ENCODE data around the gene PRR5L.

PRR5L gene

DNA sequence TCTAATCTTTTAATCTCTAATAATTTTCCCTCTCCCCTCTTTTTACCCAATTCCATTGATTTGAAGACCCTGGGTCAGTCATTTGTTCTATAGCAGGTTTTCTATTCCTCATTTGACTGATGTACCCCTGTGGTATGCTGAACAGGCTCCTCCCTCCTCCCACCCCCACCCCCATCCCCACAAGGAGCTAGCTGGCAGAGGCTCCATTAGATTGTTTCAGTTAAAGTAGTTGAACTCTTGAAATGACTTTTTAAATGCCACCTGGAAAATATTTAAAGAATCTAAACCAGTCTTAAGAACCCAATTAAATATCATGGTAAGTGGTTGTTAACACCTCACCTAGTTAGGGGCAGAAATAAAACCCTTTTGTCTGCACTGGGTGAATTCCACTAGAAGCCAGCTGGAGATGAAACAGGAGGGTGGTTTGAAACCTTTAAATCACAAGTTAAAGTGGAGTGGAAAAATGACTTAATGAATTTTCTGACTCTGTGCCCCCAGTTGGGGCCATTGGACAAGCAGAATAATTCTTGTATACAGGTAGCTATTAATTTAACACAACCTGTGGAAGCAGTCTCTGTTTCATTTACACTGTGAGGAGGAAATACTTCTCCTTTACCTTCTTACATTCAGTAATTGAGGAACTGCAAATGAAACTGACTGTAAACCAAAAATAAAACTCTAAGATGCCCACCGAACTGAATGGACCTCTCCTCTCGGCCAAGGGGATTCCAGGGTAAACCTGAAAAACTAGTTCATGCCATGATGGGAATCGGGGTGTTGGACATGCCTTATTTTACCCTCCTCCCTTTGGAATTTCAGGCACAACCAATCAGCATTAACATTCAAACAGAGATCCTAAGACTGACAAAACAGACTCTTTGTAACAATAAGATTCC lies 30.7 kb downstream of the PRR5L start:
- Histone ChIP-seq H2AFZ (ENCODE audit: low read depth, low read length) (no peak overlapping the region), H3K4me3 (ENCODE audit: low read length) (peak overlapping the region; percentile 47; the same call in 1 of the 2 replicates), H3K27me3 (ENCODE audit: low read depth, low read length) (no peaks in the 10 kb centered on the region), H3K79me2 (ENCODE audit: low read length) (no peaks in the 10 kb centered on the region), H3K36me3 (replicated peaks; ENCODE audit: low read depth, low read length) (peaks cover 2% of the 10 kb centered on the region), H3K9me3 (ENCODE audit: insufficient read depth, low read length) (no peaks in the 10 kb centered on the region; the same call in 1 of the 2 replicates), H3K9ac (ENCODE audit: low read length) (no peak overlapping the region), H3K4me1 (ENCODE audit: low read length) (peaks cover 20% of the 10 kb centered on the region), H3K27ac (ENCODE audit: low read length) (peak overlapping the region; percentile 71), H4K20me1 (ENCODE audit: insufficient read depth, low read length) (no peaks in the 10 kb centered on the region), H3K4me2 (ENCODE audit: low read length) (peak overlapping the region; percentile 65)
- TF ChIP-seq, protein P1, sequence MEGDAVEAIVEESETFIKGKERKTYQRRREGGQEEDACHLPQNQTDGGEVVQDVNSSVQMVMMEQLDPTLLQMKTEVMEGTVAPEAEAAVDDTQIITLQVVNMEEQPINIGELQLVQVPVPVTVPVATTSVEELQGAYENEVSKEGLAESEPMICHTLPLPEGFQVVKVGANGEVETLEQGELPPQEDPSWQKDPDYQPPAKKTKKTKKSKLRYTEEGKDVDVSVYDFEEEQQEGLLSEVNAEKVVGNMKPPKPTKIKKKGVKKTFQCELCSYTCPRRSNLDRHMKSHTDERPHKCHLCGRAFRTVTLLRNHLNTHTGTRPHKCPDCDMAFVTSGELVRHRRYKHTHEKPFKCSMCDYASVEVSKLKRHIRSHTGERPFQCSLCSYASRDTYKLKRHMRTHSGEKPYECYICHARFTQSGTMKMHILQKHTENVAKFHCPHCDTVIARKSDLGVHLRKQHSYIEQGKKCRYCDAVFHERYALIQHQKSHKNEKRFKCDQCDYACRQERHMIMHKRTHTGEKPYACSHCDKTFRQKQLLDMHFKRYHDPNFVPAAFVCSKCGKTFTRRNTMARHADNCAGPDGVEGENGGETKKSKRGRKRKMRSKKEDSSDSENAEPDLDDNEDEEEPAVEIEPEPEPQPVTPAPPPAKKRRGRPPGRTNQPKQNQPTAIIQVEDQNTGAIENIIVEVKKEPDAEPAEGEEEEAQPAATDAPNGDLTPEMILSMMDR (IDR thresholded peaks at IDR 0.05; ENCODE audit: low read depth, low read length): no peak
- TF ChIP-seq EZH2phosphoT487 (IDR thresholded peaks at IDR 0.05; ENCODE audit: low read depth): no peak

DNA sequence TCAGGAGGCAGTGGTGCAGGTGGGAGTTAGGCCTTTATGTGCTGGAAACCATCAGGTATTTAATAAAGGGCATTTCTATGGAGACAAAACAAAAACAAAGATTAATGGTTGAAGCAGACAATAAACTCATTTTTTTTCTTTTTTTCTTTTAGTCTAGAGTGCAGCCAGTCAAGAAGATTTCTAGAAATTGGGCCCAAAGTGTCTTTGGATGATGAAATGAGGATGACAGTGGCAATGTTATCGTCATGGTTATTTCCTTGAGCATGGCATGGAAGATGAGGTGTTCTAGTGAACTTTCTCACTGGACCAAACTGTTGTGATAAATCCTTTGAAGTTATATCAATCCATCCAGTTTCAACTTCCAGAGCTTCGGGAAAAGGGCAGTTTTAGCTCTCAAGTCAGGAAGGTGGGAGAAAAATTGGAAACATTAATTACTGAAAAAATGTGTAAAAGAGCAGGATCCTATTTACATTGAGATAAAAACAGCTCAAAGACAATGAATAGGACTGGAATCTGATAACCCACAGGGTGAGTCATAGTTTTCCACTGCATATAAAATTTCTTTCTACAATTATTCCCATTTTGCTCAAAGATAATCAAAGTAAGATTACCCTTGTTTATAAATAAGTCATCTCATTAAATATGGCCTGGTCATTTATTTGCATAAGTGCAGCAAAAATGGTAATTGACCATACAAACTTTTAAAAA lies 33.0 kb downstream of the PRR5L start:
- H3K27me3 ChIP-seq (ENCODE audit: low read depth, low read length): no peaks in the 10 kb centered on the region
- no peak overlapping the region for H3K9ac ChIP-seq (ENCODE audit: low read length)
- H3K36me3 ChIP-seq (replicated peaks; ENCODE audit: low read depth, low read length): peaks cover 2% of the 10 kb centered on the region
- no peak overlapping the region for H3K27ac ChIP-seq (ENCODE audit: low read length)
- H2AFZ ChIP-seq (ENCODE audit: low read depth, low read length): no peak overlapping the region
- H3K4me1 ChIP-seq (ENCODE audit: low read length): peaks cover 20% of the 10 kb centered on the region
- H3K4me3 ChIP-seq (ENCODE audit: low read length): no peak overlapping the region
- H3K4me2 ChIP-seq (ENCODE audit: low read length): no peak overlapping the region
- H3K79me2 ChIP-seq (ENCODE audit: low read length): no peaks in the 10 kb centered on the region
- no peaks in the 10 kb centered on the region for H4K20me1 ChIP-seq (ENCODE audit: insufficient read depth, low read length)
- TF ChIP-seq, protein P1 (IDR thresholded peaks at IDR 0.05; ENCODE audit: low read depth, low read length): no peak
- TF ChIP-seq EZH2phosphoT487 (IDR thresholded peaks at IDR 0.05; ENCODE audit: low read depth): no peak
- H3K9me3 ChIP-seq (ENCODE audit: insufficient read depth, low read length): no peaks in the 10 kb centered on the region; the same call in 1 of the 2 replicates

DNA sequence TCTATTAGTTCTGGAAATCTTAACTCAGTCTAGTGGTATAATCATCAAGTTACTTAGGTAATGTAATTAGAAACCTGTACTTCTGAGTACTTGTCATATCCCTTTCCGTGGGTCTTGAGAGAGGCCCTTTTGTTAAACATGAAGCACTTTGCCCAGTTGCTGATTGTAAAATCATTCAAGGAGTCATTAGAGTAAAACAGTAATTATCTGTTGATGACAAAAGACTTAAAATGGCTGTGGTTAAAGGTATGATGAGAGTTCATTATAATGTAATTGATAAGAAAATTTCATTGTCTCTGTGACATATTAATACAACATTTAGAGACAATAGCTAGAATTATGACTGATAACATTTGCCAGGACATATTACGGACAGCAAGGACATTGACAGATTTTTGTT lies 34.3 kb downstream of the PRR5L start:
- Histone ChIP-seq H3K36me3 (replicated peaks; ENCODE audit: low read depth, low read length) (peaks cover 2% of the 10 kb centered on the region), H4K20me1 (ENCODE audit: insufficient read depth, low read length) (no peaks in the 10 kb centered on the region), H3K79me2 (ENCODE audit: low read length) (no peaks in the 10 kb centered on the region), H3K4me1 (ENCODE audit: low read length) (peaks cover 26% of the 10 kb centered on the region), H3K9me3 (ENCODE audit: insufficient read depth, low read length) (no peaks in the 10 kb centered on the region; the same call in 1 of the 2 replicates), H3K4me3 (ENCODE audit: low read length) (no peak overlapping the region), H3K27me3 (ENCODE audit: low read depth, low read length) (no peaks in the 10 kb centered on the region), H3K9ac (ENCODE audit: low read length) (no peak overlapping the region), H3K27ac (ENCODE audit: low read length) (no peak overlapping the region), H2AFZ (ENCODE audit: low read depth, low read length) (no peak overlapping the region), H3K4me2 (ENCODE audit: low read length) (no peak overlapping the region)
- no peak for TF ChIP-seq EZH2phosphoT487 (IDR thresholded peaks at IDR 0.05; ENCODE audit: low read depth)
- TF ChIP-seq, protein P1 (IDR thresholded peaks at IDR 0.05; ENCODE audit: low read depth, low read length): no peak

DNA sequence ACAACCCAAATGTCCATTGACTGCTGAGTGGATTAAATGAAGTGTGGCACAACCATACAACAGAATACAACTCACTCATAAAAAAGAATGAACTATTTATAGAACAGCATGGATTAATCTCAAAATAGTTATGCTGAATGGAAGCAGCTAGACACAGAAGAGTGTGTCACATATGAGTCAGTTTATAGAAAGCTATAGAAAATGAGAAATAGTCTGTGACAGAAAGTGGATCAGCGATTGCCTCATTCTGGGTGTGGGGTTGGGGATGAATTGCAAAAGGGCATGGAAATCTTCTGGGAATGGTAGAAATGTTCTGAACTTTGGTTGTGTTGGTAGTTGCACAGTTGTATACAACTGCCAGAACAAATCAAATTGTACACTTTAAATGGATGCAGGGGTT lies 37.4 kb downstream of the PRR5L start:
- H3K4me2 ChIP-seq (ENCODE audit: low read length): no peak overlapping the region
- H3K4me1 ChIP-seq (ENCODE audit: low read length): peaks cover 8% of the 10 kb centered on the region
- no peak overlapping the region for H3K4me3 ChIP-seq (ENCODE audit: low read length)
- no peak overlapping the region for H2AFZ ChIP-seq (ENCODE audit: low read depth, low read length)
- H3K27ac ChIP-seq (ENCODE audit: low read length): no peak overlapping the region
- peaks cover 2% of the 10 kb centered on the region for H3K36me3 ChIP-seq (replicated peaks; ENCODE audit: low read depth, low read length)
- H3K79me2 ChIP-seq (ENCODE audit: low read length): no peaks in the 10 kb centered on the region
- no peak overlapping the region for H3K9ac ChIP-seq (ENCODE audit: low read length)
- no peaks in the 10 kb centered on the region for H4K20me1 ChIP-seq (ENCODE audit: insufficient read depth, low read length)
- TF ChIP-seq, protein P1 (IDR thresholded peaks at IDR 0.05; ENCODE audit: low read depth, low read length): no peak
- no peak for TF ChIP-seq EZH2phosphoT487 (IDR thresholded peaks at IDR 0.05; ENCODE audit: low read depth)
- no peaks in the 10 kb centered on the region for H3K27me3 ChIP-seq (ENCODE audit: low read depth, low read length)
- H3K9me3 ChIP-seq (ENCODE audit: insufficient read depth, low read length): no peaks in the 10 kb centered on the region; the same call in 1 of the 2 replicates
